ENCODE results near the gene BHMT2. TPM values are rescaled to one million over a fixed set of nuclear protein-coding genes. Genes with fewer than 3 reads are reported as not detected.

BHMT2 gene
- total RNA-seq, 4 donors from 2014 or later, result 0.42 to 5.4 (median 1.8) TPM

DNA sequence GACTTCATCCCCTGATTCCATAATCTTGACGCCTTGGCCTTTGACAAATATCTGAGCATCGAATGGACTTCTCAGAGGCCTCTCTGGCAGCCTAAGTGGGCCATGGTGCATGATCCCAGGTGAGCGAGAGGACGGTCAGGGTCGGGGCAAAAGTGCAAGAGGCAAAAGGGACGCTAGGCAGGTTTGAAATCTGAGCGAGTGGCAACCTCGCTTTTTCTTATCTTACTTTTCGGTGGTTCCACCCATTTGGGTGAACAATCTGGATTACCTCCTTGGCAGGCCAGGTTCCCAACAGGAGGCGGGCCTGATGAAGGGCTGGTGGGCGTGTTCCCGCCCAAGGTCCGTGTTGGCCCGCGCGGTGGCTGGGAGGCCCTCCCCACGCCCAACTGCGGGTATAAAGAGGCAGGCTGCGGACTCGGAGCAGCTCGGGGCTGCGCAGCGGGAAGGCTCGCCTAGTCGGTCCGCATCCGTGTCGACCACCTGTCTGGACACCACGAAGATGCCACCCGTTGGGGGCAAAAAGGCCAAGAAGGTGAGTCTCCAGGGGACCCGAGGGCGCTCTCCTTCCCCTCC is 41.9 kb downstream of the BHMT2 start, which contains the start of gene BHMT:
Gene BHMT, plus strand, starts transcription at position 423 of the 573 bp plus-strand sequence. Its CDS starts 77 bp downstream, at position 500.
- WGBS, 2 donors, result 28 to 77% methylated on average over 10 to 26 of the region's 32 CpGs
- TF ChIP-seq CTCF (IDR thresholded peaks at IDR 0.05), result no peak
- no peak for TF ChIP-seq POLR2A (IDR thresholded peaks at IDR 0.05)
- no peak for DNase-seq (ENCODE audit: low spot score in 2 of 2)
- no peak within 1 kb of the TSS for H3K4me3 ChIP-seq (ENCODE audit: low read depth, poor library complexity, severe bottlenecking)
- intact Hi-C loops (cut with DNase I; ENCODE audit: low total_unique reads), result loop anchor here (10.0 kb wide), 1 partner anchor 87 kb away; no protein-coding TSS in a partner anchor

- no peak overlapping the region for H3K4me3 ChIP-seq (ENCODE audit: low read depth, poor library complexity, severe bottlenecking)
- intact Hi-C loops (cut with DNase I; ENCODE audit: low total_unique reads), result loop anchor here (10.0 kb wide), 1 partner anchor 87 kb away; no protein-coding TSS in a partner anchor
- TF ChIP-seq CTCF (IDR thresholded peaks at IDR 0.05) (no peak), POLR2A (IDR thresholded peaks at IDR 0.05) (no peak)
- no peak for DNase-seq (ENCODE audit: low spot score in 2 of 2)
- WGBS, 2 donors, result 8% methylated on average over 38 to 39 of the region's 39 CpGs
These were observed 42.6 kb downstream of the BHMT2 start for GRCh38 chr5:79111960-79112702.

GRCh38 chr5:79112703-79113058 is 43.1 kb downstream of the BHMT2 start:
- H3K4me3 ChIP-seq (ENCODE audit: low read depth, poor library complexity, severe bottlenecking), result no peak overlapping the region
- no peak for DNase-seq (ENCODE audit: low spot score in 2 of 2)
- intact Hi-C loops (cut with DNase I; ENCODE audit: low total_unique reads), result loop anchor here (10.0 kb wide), 1 partner anchor 88 kb away; no protein-coding TSS in a partner anchor
- WGBS, 2 donors, result 77 to 95% methylated on average over 5 of the region's 5 CpGs
- TF ChIP-seq CTCF (IDR thresholded peaks at IDR 0.05) (no peak), POLR2A (IDR thresholded peaks at IDR 0.05) (no peak)

GRCh38 chr5:79119486-79119885 is 49.9 kb downstream of the BHMT2 start:
- no peak for DNase-seq (ENCODE audit: low spot score in 2 of 2)
- H3K4me3 ChIP-seq (ENCODE audit: low read depth, poor library complexity, severe bottlenecking), result no peak overlapping the region
- intact Hi-C loops (cut with DNase I; ENCODE audit: low total_unique reads), result loop anchor here (10.0 kb wide), 1 partner anchor 95 kb away; no protein-coding TSS in a partner anchor
- TF ChIP-seq POLR2A (IDR thresholded peaks at IDR 0.05) (no peak), CTCF (IDR thresholded peaks at IDR 0.05) (no peak)
- 79% methylated on average over 4 of the region's 4 CpGs for WGBS, 2 donors

DNA sequence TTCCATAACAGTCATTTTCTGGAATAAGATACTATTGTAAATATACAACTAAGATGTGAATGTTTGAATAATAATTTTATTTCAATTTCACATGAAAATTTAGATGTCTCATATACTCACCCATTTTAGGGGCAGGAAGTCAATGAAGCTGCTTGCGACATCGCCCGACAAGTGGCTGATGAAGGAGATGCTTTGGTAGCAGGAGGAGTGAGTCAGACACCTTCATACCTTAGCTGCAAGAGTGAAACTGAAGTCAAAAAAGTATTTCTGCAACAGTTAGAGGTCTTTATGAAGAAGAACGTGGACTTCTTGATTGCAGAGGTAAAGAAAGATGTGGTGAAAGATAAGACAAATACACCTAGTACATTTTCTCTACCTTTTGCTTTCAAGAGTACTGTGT is 50.7 kb downstream of the BHMT2 start:
- DNase-seq (ENCODE audit: low spot score in 2 of 2), result no peak
- no peak for TF ChIP-seq CTCF (IDR thresholded peaks at IDR 0.05)
- TF ChIP-seq POLR2A (IDR thresholded peaks at IDR 0.05), result no peak
- intact Hi-C loops (cut with DNase I; ENCODE audit: low total_unique reads), result no loop called here
- WGBS, 2 donors, result 86 to 91% methylated on average over 4 of the region's 4 CpGs
- H3K4me3 ChIP-seq (ENCODE audit: low read depth, poor library complexity, severe bottlenecking), result no peak overlapping the region
